H1 (cell line): ENCODE measurements around the gene NEDD4L. TPM values are rescaled to one million over a fixed set of nuclear protein-coding genes. Genes with fewer than 3 reads are reported as not detected.

Source experiments
- ATF3 ChIP-seq: IDR thresholded peaks from 2 replicates; pipeline ENCODE4 v1.6.1; 2011; ENCODE audit warnings: low read depth, mild to moderate bottlenecking, low read length; ENCODE audit not compliant: insufficient read depth
- CHD7 ChIP-seq: fragments of 300-600 bp; sonication (generic); IDR thresholded peaks from 2 replicates; pipeline ENCODE4 v1.7.1; 2012; ENCODE audit warnings: low read length, moderate library complexity, mild to moderate bottlenecking, inconsistent platforms; ENCODE audit not compliant: insufficient replicate concordance
- CTBP2 ChIP-seq: IDR thresholded peaks from 2 replicates; pipeline ENCODE4 v1.7.0; 2011; ENCODE audit warnings: borderline replicate concordance, mild to moderate bottlenecking, moderate library complexity, mixed read lengths, low read length; ENCODE audit not compliant: insufficient read depth, insufficient read length
- EGR1 ChIP-seq: IDR thresholded peaks from 2 replicates; pipeline ENCODE4 v1.6.1; 2011; ENCODE audit warnings: low read depth, low read length, borderline replicate concordance
- EP300 ChIP-seq, 2 experiments: IDR thresholded peaks; 1 replicate in 1 of 2; 2 replicates in 1 of 2; pipeline ENCODE4 v1.6.1; 2011 to 2012; ENCODE audit warnings: low read depth in 2 of 2, low read length in 2 of 2, mild to moderate bottlenecking in 2 of 2, borderline replicate concordance in 1 of 2, inconsistent platforms in 1 of 2, moderate library complexity in 1 of 2
- KDM5A ChIP-seq: fragments of 200-600 bp; IDR thresholded peaks from 2 replicates; pipeline ENCODE4 v1.7.1; 2012; ENCODE audit warnings: mild to moderate bottlenecking, low read length, inconsistent platforms, mixed read lengths
- POLR2A ChIP-seq, 2 experiments: IDR thresholded peaks; 1 replicate in 1 of 2; 2 replicates in 1 of 2; pipeline ENCODE4 v1.6.1; 2011; ENCODE audit warnings: low read depth in 2 of 2, low read length in 2 of 2, mild to moderate bottlenecking in 2 of 2; ENCODE audit errors: control extremely low read depth in 1 of 2
- polyA plus RNA-seq, 7 experiments: library from polyadenylated mRNA; depleted of rRNA in 3 of 7; stranded (reverse) in 5 of 7; unstranded in 2 of 7; fragments of >200 nt in 5 of 7; fragments of 200-250 nt in 2 of 7; gene quantifications; 1 replicate in 5 of 7; 2 replicates in 1 of 7; 4 replicates in 1 of 7; pipeline versions ENCODE4 v1.2.1 to v1.2.3, GENCODE V29; 2011 to 2013; ENCODE audit warnings: missing spikeins in 2 of 7, mixed read lengths in 2 of 7
- total RNA-seq: library from RNA; stranded (reverse); fragmentation: NEBNext Ultra II Directional; extraction: Animal tissue kit (Norgen Biotek cat#: 25700); gene quantifications from 2 replicates; pipeline ENCODE4 v1.2.1, GENCODE V29; 2021

The NEDD4L gene
- total and polyA plus RNA-seq, 2 of the 8 experiments (the other 6 are each of a cell fraction or from before 2014, with no cell fraction given), result 37.3 to 69.8 TPM

DNA sequence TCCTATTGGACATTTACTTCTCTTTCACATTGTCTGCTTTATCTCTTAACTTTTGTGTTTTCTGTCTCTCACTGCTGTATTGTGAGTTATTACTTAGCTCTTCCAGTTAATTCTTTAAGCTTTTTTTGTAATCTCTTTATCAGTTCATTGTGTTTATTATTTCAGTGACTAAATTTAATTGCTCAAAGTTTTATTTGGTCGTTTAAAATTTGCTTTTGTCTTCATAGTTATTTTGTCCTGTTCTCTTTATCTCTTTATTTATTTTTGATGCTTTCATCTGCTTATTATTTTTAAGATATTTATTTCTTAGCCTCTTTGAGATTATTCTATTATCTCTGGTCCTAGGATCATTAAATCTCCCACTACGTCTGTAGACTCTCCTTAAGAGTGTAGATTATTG lies 316.3 kb downstream of the NEDD4L start (continued):
- TF ChIP-seq CHD7 (no peak), CTBP2 (no peak), EGR1 (no peak), ATF3 (no peak), KDM5A (no peak), EP300 (IDR thresholded peaks at IDR 0.05; ENCODE audit: borderline replicate concordance in 1 of 2, low read depth in 2 of 2, low read length in 2 of 2) (no peak), POLR2A (IDR thresholded peaks at IDR 0.05; ENCODE audit: control extremely low read depth in 1 of 2, low read depth in 2 of 2, low read length in 2 of 2) (no peak)
